ENCODE results near the gene BEND3.

DNA sequence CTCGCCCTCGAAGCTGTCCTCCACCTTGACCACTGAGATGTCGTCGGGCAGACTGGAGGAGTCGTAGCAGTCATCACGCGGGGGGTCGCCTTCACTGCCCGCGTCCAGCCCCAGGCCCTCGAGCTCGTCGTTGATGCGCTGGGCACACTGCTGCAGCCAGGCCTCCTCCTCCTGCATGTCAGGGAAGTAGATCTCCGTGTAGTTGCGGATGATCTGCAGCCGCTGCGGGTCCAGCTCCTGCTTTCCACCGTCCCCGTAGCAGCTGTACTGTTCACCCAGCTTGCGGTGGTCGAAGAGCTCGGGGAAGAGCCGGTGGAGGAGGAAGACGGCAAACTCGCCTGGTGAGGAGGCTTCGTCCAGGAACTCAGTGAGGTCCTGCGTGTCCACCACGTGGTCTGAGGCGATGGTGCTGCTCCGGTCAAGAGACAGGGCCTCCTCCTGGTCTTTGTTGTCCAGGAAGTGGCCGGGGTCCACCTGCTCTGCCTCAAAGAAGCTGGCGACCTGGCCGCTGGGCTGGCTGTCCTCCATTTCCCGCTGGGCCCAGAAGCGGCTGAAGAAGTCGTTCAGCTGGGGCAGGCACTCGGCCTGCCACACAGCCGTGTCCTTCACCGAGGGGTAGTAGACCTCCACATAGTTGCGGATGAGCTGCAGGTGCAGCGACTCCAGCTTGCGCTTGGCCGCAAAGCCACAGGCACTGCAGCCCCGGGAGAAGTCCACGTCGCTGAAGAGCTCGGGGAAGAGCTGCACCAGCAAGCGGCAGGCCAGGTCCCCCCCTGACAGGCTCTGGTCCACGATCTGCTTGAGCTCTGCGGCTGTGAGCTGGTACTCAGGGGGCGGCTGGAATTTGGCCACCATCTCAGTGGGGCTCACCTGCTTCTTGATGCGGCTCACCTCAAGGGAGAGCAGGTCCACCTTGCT is 45.4 kb downstream of the BEND3 start:
- TF ChIP-seq, protein P1, sequence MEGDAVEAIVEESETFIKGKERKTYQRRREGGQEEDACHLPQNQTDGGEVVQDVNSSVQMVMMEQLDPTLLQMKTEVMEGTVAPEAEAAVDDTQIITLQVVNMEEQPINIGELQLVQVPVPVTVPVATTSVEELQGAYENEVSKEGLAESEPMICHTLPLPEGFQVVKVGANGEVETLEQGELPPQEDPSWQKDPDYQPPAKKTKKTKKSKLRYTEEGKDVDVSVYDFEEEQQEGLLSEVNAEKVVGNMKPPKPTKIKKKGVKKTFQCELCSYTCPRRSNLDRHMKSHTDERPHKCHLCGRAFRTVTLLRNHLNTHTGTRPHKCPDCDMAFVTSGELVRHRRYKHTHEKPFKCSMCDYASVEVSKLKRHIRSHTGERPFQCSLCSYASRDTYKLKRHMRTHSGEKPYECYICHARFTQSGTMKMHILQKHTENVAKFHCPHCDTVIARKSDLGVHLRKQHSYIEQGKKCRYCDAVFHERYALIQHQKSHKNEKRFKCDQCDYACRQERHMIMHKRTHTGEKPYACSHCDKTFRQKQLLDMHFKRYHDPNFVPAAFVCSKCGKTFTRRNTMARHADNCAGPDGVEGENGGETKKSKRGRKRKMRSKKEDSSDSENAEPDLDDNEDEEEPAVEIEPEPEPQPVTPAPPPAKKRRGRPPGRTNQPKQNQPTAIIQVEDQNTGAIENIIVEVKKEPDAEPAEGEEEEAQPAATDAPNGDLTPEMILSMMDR (IDR thresholded peaks at IDR 0.05), result no peak
- TF ChIP-seq POLR2A (IDR thresholded peaks at IDR 0.05), result no peak
